IPS-15b (cell line): ENCODE results near the gene BACH2.

Source experiments
- H3K27me3 ChIP-seq: one replicate; pipeline ENCODE4 v1.6.1; 2013; ENCODE audit warnings: low read length; ENCODE audit not compliant: control insufficient read depth, insufficient read depth
- H3K36me3 ChIP-seq: one replicate; pipeline ENCODE4 v1.6.1; 2013; ENCODE audit warnings: low read length; ENCODE audit not compliant: control insufficient read depth, insufficient read depth
- H3K4me1 ChIP-seq: one replicate; pipeline ENCODE4 v1.6.1; 2013; ENCODE audit warnings: mild to moderate bottlenecking, low read length; ENCODE audit not compliant: control insufficient read depth, insufficient read depth
- H3K4me3 ChIP-seq: one replicate; pipeline ENCODE4 v1.5.1; 2013; ENCODE audit warnings: low read depth, low read length
- H3K9ac ChIP-seq: one replicate; pipeline ENCODE4 v1.6.1; 2013; ENCODE audit warnings: low read depth, mild to moderate bottlenecking, low read length
- H3K9me3 ChIP-seq: one replicate; pipeline ENCODE4 v1.6.1; 2013; ENCODE audit warnings: mild to moderate bottlenecking, low read length; ENCODE audit not compliant: control insufficient read depth, insufficient read depth

The BACH2 gene

DNA sequence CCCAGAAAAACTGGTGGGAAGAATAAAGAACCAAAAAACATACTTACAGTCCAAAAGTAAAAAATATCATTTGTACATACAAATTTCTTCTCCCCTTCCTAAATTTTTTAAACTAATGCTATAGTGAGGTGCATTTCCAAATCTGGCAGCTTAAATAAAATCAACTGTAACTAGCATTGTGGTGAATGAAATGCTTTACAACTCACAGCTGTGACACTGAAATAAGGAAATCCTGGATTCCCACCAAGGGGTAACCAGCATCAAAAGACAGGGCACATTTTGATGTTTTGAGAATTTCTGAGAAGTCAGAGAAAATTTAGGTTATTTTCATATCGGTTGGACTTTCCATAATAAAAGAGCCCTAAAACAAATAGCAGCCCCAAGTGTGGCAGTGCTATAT is 27.3 kb downstream of the BACH2 start:
- no peak overlapping the region for H3K9ac ChIP-seq
- H3K4me3 ChIP-seq, result no peak overlapping the region
- H3K27me3 ChIP-seq, result no peaks in the 10 kb centered on the region
- H3K36me3 ChIP-seq, result no peaks in the 10 kb centered on the region
- no peaks in the 10 kb centered on the region for H3K9me3 ChIP-seq
- no peaks in the 10 kb centered on the region for H3K4me1 ChIP-seq

DNA sequence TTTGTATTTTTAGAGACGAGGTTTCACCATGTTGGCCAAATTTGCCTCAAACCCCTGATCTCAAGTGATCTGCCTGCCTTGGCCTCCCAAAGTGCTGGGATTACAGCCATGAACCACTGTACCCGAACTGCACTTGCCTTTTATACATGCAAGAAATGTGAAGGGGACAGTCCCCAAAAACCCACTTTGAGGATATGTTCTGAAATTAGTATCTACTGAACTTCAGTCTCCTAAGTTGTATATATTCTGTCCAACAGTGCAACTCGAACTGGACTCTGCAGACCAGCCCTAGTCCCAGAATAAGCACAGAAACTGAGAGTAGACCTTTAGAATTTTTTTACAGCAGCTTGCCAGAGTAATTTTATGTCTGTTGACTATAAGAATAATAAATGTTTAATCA is 28.5 kb downstream of the BACH2 start:
- Histone ChIP-seq H3K9ac (no peak overlapping the region), H3K4me1 (no peaks in the 10 kb centered on the region), H3K4me3 (no peak overlapping the region), H3K36me3 (no peaks in the 10 kb centered on the region), H3K9me3 (no peaks in the 10 kb centered on the region), H3K27me3 (no peaks in the 10 kb centered on the region)

DNA sequence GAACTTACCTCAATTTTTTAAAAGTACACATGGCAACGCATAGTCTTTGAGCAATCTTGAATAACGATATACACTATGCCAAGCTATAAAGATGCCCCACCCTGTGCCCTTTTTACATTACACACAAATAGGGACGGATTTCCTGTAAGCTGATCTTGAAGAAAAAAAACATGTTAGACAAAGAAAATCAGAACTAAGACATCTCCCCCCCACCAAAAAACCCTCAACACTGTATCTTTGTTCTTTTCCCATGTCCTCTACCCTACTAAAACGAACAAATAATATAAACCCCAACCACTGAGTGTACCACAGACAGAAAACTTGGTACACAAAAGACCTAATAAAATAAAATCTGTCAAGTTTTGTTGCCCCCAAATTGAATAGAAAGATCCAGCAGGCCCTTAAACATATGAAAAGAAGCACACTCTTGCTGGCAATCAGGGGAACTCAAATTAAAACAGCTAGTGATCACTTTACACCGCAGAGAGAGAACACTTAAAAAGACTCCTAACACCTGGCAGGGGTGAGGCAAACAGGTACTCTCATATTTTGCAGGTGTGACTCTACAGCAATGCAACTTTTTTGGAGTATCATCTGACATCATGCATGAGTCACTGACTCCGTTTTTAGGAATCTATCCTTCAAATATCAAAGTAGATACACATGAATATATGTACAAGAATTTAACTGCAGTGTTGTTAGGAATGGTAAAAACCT is 29.6 kb downstream of the BACH2 start:
- Histone ChIP-seq H3K9ac (no peak overlapping the region), H3K4me3 (no peak overlapping the region), H3K36me3 (no peaks in the 10 kb centered on the region), H3K4me1 (no peaks in the 10 kb centered on the region), H3K9me3 (no peaks in the 10 kb centered on the region), H3K27me3 (no peaks in the 10 kb centered on the region)

DNA sequence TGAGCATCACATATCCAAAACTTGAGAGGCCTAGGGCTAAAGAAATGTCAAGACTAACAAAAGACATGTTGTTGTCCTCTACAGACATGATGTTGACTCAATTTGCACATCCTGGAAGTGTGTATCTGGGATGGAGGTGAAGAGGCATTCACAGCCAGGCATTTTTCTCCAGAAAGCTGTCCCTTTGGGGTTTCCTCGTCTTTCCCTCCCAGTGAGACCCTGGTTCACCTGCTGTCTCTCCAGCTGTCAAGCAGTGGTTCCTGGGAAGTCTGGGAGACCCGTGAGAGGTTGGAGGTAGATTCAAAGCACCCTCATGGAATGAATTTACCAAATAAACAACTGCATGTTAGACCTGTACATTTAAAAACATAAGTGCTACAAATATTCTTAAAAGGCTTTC is 32.1 kb downstream of the BACH2 start:
- H3K4me1 ChIP-seq, result no peaks in the 10 kb centered on the region
- no peaks in the 10 kb centered on the region for H3K9me3 ChIP-seq
- no peak overlapping the region for H3K4me3 ChIP-seq
- H3K27me3 ChIP-seq, result no peaks in the 10 kb centered on the region
- no peak overlapping the region for H3K9ac ChIP-seq
- H3K36me3 ChIP-seq, result no peaks in the 10 kb centered on the region

DNA sequence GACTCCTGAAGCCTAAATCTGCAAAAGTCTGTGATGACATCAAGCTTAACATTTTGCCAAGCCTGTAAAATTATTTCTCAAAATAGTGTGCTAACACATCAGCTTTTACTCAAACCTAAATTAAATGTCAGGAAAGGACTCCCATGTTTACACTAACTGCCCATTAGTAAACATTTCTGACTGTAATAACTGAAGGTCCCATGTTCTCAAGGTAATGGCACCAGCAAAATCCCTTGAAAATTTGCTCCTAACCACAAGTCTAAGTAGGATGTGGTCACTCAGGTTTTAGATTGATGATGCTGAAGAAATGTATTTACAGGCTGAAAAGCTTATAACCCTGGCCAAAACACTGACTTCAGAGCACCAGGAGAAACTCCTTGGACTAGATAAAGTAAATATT is 33.0 kb downstream of the BACH2 start:
- Histone ChIP-seq H3K4me1 (no peaks in the 10 kb centered on the region), H3K27me3 (no peaks in the 10 kb centered on the region), H3K36me3 (no peaks in the 10 kb centered on the region), H3K9ac (no peak overlapping the region), H3K9me3 (no peaks in the 10 kb centered on the region), H3K4me3 (no peak overlapping the region)

DNA sequence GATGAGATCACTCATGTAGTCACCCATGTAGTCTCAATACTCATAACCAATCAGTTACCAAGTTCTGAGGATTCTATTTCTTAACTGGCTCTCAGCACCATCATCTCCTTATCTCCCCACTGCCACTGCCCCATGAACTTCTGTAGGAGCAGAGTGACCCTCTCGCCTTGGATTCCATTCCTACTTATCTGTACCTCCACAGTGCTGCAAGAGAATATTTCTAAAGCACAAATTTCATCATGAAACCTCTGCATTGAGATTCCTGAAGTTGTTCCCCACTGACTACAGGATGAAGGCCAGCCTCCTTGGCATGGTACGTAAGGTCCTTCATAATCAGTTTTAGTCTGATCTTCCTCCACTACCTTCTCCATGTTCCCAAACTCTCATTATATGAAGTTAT is 34.8 kb downstream of the BACH2 start:
- Histone ChIP-seq H3K4me3 (no peak overlapping the region), H3K36me3 (no peaks in the 10 kb centered on the region), H3K9me3 (no peaks in the 10 kb centered on the region), H3K27me3 (no peaks in the 10 kb centered on the region), H3K9ac (no peak overlapping the region), H3K4me1 (no peaks in the 10 kb centered on the region)

DNA sequence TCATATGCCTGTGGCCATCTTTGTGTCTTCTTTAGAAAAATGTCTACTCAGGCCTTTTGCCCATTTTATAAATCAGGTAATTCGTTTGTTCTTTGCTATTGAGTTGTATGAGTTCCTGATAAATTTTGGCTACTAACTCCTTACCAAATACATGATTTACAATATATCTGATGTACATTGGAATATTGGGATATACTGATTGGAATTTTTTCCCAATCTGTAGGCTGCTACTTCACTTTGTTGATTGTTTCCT is 39.2 kb downstream of the BACH2 start:
- H3K4me1 ChIP-seq, result no peaks in the 10 kb centered on the region
- H3K36me3 ChIP-seq, result no peaks in the 10 kb centered on the region
- no peak overlapping the region for H3K4me3 ChIP-seq
- H3K9me3 ChIP-seq, result no peaks in the 10 kb centered on the region
- no peak overlapping the region for H3K9ac ChIP-seq
- H3K27me3 ChIP-seq, result no peaks in the 10 kb centered on the region

DNA sequence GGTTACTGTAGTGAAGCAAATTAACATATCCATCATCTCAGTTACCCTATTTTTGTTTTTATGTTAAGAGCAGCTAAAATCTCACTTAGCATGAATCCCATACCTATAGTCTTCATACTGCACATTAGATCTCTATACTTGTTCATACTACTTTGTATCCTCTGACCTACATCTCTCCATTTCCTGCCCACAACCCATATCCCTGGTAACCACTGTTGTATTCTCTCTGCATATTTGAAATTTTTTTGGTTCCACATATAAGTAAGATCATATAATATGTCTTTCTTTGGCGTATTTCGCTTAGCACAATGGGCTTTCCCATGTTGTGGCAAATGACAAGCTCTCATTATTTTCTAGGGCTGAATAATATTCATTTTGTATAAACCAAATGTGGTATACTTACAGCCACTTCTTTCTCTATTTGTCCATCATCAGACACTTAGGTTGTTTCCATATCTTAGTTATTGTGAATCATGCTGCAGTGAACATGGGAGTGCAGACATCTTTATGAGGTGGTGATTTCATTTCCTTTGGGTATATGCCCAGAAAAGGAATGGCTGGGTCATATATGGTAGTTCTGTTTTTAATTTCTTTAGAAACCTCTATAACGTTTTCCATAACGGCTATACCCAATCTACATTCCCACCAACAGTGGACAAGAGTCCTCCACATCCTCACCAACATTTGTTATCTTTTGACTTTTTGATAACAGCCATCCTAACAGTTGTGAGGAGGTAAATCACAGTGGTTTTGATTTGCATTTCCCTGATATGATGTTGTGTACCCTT is 39.8 kb downstream of the BACH2 start:
- H3K4me1 ChIP-seq, result no peaks in the 10 kb centered on the region
- H3K4me3 ChIP-seq, result no peak overlapping the region
- H3K9ac ChIP-seq, result no peak overlapping the region
- no peaks in the 10 kb centered on the region for H3K36me3 ChIP-seq
- H3K27me3 ChIP-seq, result no peaks in the 10 kb centered on the region
- H3K9me3 ChIP-seq, result no peaks in the 10 kb centered on the region

DNA sequence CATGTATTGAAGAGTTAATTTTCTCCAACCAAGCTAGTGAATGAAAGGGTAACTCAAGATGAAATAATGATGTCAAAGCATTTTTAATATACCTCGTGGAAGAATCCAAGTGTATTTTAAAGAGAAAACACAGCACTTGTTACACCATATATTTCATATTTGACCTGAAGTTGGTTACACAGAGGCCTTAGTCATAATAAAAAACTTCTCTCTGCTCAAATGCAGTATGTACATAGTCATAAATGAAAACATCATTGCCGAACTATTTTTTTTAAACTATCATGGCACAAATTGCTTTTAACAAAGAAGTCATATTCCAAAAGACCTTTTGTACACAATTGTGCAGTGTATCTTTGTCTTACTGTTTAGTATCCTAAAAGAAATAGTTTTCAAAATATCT is 43.0 kb downstream of the BACH2 start:
- H3K36me3 ChIP-seq, result no peaks in the 10 kb centered on the region
- no peak overlapping the region for H3K4me3 ChIP-seq
- H3K9me3 ChIP-seq, result no peaks in the 10 kb centered on the region
- H3K4me1 ChIP-seq, result no peaks in the 10 kb centered on the region
- no peak overlapping the region for H3K9ac ChIP-seq
- no peaks in the 10 kb centered on the region for H3K27me3 ChIP-seq

DNA sequence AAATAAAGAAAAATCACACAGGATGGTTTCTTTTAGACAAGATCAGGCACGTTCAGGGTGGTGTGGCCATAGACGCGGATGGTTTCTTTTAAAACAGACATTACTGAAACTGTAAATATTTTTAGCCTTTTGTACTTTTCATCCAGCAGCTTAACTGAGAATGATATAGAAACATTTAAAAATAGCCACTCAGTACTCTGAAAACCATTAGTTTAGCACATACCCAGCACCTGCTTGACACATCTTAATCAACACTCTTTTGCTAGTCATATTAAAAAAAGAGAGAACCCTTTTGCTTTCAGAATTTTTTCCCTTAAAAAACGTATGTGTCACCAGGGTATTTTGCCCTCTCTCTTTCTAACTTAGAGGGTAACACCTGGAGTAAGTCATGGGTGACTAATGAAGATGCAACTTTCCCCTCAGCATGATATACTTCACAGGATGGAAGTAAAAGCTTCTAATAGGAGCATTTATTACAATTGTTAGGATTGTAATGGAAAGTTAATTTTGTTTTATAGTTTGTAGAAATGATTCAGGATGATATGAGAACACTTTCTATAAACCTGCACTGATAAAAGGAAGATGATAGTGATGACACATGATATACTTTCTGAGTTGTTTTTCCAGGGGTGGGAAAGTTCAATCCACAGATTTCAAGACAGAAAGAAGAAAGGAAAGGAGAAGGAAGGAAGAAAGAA is 45.2 kb downstream of the BACH2 start:
- Histone ChIP-seq H3K4me3 (no peak overlapping the region), H3K4me1 (no peaks in the 10 kb centered on the region), H3K27me3 (no peaks in the 10 kb centered on the region), H3K9ac (no peak overlapping the region), H3K9me3 (no peaks in the 10 kb centered on the region), H3K36me3 (no peaks in the 10 kb centered on the region)

DNA sequence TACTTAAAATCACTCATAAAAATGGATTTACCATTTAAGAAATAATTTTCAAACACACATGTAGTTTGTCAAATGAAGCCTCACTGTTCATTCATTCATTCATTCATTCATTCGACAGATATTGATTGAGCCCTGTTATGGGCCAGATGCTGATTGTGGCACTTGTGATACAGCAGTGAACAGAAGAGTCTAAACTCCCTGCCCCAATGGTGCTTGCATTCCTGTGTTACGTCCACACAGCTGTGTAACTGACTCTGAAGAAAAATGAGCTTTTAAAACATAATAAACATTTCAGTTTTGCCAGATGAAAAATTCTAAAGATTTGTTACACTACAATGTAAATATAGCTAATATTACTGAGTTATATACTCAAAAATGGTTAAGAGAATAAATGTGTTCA is 46.2 kb downstream of the BACH2 start:
- Histone ChIP-seq H3K9me3 (no peaks in the 10 kb centered on the region), H3K27me3 (no peaks in the 10 kb centered on the region), H3K4me1 (no peaks in the 10 kb centered on the region), H3K4me3 (no peak overlapping the region), H3K36me3 (no peaks in the 10 kb centered on the region), H3K9ac (no peak overlapping the region)

DNA sequence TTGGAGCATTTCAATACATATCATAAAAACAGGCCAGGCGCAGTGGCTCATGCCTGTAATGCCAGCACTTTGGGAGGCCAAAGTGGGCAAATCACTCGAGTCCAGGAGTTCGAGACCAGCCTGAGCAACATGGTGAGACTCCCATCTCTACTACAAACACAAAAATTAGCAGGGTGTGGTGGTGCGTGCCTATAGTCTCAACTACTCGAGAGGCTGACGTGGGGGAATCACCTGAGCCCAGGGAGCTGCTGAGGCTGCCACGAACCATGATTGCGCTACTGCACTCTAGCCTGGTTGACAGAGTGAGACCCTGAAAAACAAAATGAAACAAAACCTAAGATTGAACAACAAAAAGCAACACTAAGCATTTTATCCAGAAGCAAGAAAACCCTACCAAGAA is 47.2 kb downstream of the BACH2 start:
- no peak overlapping the region for H3K4me3 ChIP-seq
- H3K27me3 ChIP-seq, result no peaks in the 10 kb centered on the region
- H3K9me3 ChIP-seq, result no peaks in the 10 kb centered on the region
- H3K36me3 ChIP-seq, result no peaks in the 10 kb centered on the region
- no peaks in the 10 kb centered on the region for H3K4me1 ChIP-seq
- H3K9ac ChIP-seq, result no peak overlapping the region
